Measurements from ENCODE around the gene ZMIZ1. TPM values are rescaled to one million over a fixed set of nuclear protein-coding genes. Genes with fewer than 3 reads are reported as not detected.

ZMIZ1 gene
- total and polyA plus RNA-seq, 4 donors, result 3.9 to 19.1 (median 9.8) TPM

DNA sequence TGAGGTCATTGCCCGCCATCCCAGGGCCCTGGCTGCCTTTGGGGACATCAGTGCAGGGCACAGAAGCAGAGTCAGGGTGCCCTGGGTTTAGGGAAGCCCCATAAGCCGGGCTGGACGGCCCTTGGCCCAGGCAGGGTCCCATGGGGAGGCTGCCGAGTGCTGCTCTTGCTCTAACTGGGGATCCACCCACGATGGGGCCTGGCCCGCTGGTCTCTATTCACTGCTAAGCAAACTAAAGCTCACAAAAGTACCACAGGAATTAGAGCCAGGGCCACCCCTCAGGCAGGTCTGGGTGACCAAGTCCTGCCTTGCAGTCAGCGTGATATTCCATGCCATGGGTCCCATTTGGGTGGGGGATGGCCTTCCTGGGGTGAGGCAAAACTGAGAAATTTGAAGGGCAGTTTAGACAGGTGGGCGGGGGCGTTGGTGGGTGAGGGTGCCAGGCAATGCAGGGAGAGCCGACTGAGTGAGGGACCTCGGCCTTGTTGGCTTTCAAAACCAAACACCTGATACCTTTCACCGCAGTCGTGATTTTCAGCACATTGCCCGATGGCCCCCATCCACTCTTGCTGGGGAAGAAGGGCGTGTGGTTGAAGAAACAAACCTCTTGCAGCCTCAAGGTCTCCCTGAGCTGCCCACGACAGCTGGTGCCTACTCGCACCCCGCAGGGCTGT lies 185.7 kb downstream of the ZMIZ1 start:
- no peaks in the 10 kb centered on the region for H3K9me3 ChIP-seq (ENCODE audit: control insufficient read depth in 4 of 4, low read length in 3 of 4)
- no peak overlapping the region for H3K4me3 ChIP-seq (ENCODE audit: low read depth in 1 of 3, low read length in 3 of 3)
- no peak overlapping the region for H3K27ac ChIP-seq (ENCODE audit: low read depth in 1 of 2, low read length in 2 of 2)
- DNase-seq (ENCODE audit: low spot score), result no peak
- WGBS, result 92% methylated on average over 18 of the region's 18 CpGs
- peaks cover 0 to 3% (median 0%) of the 10 kb centered on the region in 4 donors for H3K4me1 ChIP-seq (ENCODE audit: control insufficient read depth in 4 of 4, insufficient read depth in 4 of 4, low read length in 3 of 4)
- peaks cover 0 to 4% (median 2%) of the 10 kb centered on the region in 4 donors for H3K36me3 ChIP-seq (ENCODE audit: control insufficient read depth in 4 of 4, insufficient read depth in 3 of 4, low read depth in 1 of 4, low read length in 3 of 4)
- H3K9ac ChIP-seq (ENCODE audit: low read depth in 1 of 2, low read length in 2 of 2), result no peak overlapping the region
- TF ChIP-seq HNF4A (conservative IDR thresholded peaks at IDR 0.05) (no peak), JUND (IDR thresholded peaks at IDR 0.05) (no peak), ZBTB33 (IDR thresholded peaks at IDR 0.05) (no peak), HNF4G (IDR thresholded peaks at IDR 0.05) (no peak), EGR1 (IDR thresholded peaks at IDR 0.05; ENCODE audit: low read depth in 2 of 2) (no peak), FOXA1 (IDR thresholded peaks at IDR 0.05) (no peak), FOXA2 (IDR thresholded peaks at IDR 0.05) (no peak)
- TF ChIP-seq, protein P1, sequence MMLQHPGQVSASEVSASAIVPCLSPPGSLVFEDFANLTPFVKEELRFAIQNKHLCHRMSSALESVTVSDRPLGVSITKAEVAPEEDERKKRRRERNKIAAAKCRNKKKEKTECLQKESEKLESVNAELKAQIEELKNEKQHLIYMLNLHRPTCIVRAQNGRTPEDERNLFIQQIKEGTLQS (IDR thresholded peaks at IDR 0.05), result no peak
- TF ChIP-seq, protein P2, sequence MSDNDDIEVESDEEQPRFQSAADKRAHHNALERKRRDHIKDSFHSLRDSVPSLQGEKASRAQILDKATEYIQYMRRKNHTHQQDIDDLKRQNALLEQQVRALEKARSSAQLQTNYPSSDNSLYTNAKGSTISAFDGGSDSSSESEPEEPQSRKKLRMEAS (IDR thresholded peaks at IDR 0.05), result no peak
- TF ChIP-seq, protein P3, sequence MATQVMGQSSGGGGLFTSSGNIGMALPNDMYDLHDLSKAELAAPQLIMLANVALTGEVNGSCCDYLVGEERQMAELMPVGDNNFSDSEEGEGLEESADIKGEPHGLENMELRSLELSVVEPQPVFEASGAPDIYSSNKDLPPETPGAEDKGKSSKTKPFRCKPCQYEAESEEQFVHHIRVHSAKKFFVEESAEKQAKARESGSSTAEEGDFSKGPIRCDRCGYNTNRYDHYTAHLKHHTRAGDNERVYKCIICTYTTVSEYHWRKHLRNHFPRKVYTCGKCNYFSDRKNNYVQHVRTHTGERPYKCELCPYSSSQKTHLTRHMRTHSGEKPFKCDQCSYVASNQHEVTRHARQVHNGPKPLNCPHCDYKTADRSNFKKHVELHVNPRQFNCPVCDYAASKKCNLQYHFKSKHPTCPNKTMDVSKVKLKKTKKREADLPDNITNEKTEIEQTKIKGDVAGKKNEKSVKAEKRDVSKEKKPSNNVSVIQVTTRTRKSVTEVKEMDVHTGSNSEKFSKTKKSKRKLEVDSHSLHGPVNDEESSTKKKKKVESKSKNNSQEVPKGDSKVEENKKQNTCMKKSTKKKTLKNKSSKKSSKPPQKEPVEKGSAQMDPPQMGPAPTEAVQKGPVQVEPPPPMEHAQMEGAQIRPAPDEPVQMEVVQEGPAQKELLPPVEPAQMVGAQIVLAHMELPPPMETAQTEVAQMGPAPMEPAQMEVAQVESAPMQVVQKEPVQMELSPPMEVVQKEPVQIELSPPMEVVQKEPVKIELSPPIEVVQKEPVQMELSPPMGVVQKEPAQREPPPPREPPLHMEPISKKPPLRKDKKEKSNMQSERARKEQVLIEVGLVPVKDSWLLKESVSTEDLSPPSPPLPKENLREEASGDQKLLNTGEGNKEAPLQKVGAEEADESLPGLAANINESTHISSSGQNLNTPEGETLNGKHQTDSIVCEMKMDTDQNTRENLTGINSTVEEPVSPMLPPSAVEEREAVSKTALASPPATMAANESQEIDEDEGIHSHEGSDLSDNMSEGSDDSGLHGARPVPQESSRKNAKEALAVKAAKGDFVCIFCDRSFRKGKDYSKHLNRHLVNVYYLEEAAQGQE (IDR thresholded peaks at IDR 0.05), result no peak
- no peaks in the 10 kb centered on the region for H3K27me3 ChIP-seq (ENCODE audit: control insufficient read depth in 4 of 4, insufficient read depth in 4 of 4, low read length in 3 of 4)

GRCh38 chr10:79255007-79255507 lies 186.3 kb downstream of the ZMIZ1 start:
- H3K36me3 ChIP-seq (ENCODE audit: control insufficient read depth in 4 of 4, insufficient read depth in 3 of 4, low read depth in 1 of 4, low read length in 3 of 4), result peaks cover 0 to 4% (median 2%) of the 10 kb centered on the region in 4 donors
- no peak overlapping the region for H3K27ac ChIP-seq (ENCODE audit: low read depth in 1 of 2, low read length in 2 of 2)
- H3K9ac ChIP-seq (ENCODE audit: low read depth in 1 of 2, low read length in 2 of 2), result no peak overlapping the region
- H3K4me3 ChIP-seq (ENCODE audit: low read depth in 1 of 3, low read length in 3 of 3), result no peak overlapping the region
- 89% methylated on average over 10 of the region's 10 CpGs for WGBS
- peaks cover 0 to 2% (median 0%) of the 10 kb centered on the region in 4 donors for H3K4me1 ChIP-seq (ENCODE audit: control insufficient read depth in 4 of 4, insufficient read depth in 4 of 4, low read length in 3 of 4)
- TF ChIP-seq JUND (IDR thresholded peaks at IDR 0.05), result no peak
- no peak for TF ChIP-seq GABPA (IDR thresholded peaks at IDR 0.05 in 1 of 2, conservative IDR thresholded peaks at IDR 0.05 in 1 of 2)
- no peak for TF ChIP-seq RXRA (IDR thresholded peaks at IDR 0.05)
- no peak for TF ChIP-seq TAF1 (conservative IDR thresholded peaks at IDR 0.05)
- TF ChIP-seq, protein P3 (IDR thresholded peaks at IDR 0.05), result no peak
- TF ChIP-seq FOXA1 (IDR thresholded peaks at IDR 0.05), result no peak
- no peak for TF ChIP-seq HNF4A (conservative IDR thresholded peaks at IDR 0.05)
- TF ChIP-seq RAD21 (IDR thresholded peaks at IDR 0.05), result no peak
- TF ChIP-seq HNF4G (IDR thresholded peaks at IDR 0.05), result no peak
- no peak for TF ChIP-seq FOXA2 (IDR thresholded peaks at IDR 0.05)
- no peak for TF ChIP-seq NR2F2 (IDR thresholded peaks at IDR 0.05)
- TF ChIP-seq EGR1 (IDR thresholded peaks at IDR 0.05; ENCODE audit: low read depth in 2 of 2), result no peak
- no peak for TF ChIP-seq SP1 (IDR thresholded peaks at IDR 0.05)
- H3K9me3 ChIP-seq (ENCODE audit: control insufficient read depth in 4 of 4, low read length in 3 of 4), result no peaks in the 10 kb centered on the region
- no peak for DNase-seq (ENCODE audit: low spot score)
- H3K27me3 ChIP-seq (ENCODE audit: control insufficient read depth in 4 of 4, insufficient read depth in 4 of 4, low read length in 3 of 4), result no peaks in the 10 kb centered on the region
